HepG2 (cell line): ENCODE results near the gene ABCA2. TPM values are rescaled to one million over a fixed set of nuclear protein-coding genes. Genes with fewer than 3 reads are reported as not detected.

Experiments used
- CCAR2 ChIP-seq: fragments of 200-400 bp; formaldehyde crosslinking; optimal IDR thresholded peaks from 2 replicates; pipeline ENCODE3; 2018; ENCODE audit warnings: low read depth, mild to moderate bottlenecking, low read length, moderate library complexity
- GATAD1 ChIP-seq: IDR thresholded peaks from 2 replicates; pipeline ENCODE4 v1.6.1; 2016; ENCODE audit warnings: missing genetic modification reagents, missing compliant biosample characterization
- GLMP ChIP-seq: sonication (generic); formaldehyde crosslinking; IDR thresholded peaks from 2 replicates; pipeline ENCODE4 v1.9.0; 2021; ENCODE audit warnings: missing genetic modification reagents, mild to moderate bottlenecking, borderline replicate concordance
- HMGA1 ChIP-seq: sonication (generic); formaldehyde crosslinking; conservative IDR thresholded peaks from 2 replicates; pipeline ENCODE4 v1.4.0; 2020; ENCODE audit warnings: missing genetic modification reagents
- JDP2 ChIP-seq: sonication (generic); formaldehyde crosslinking; IDR thresholded peaks from 2 replicates; pipeline ENCODE4 v1.8.1; 2022; ENCODE audit warnings: missing genetic modification reagents, borderline replicate concordance
- KDM4B ChIP-seq: sonication (generic); formaldehyde crosslinking; IDR thresholded peaks from 2 replicates; pipeline ENCODE4 v1.4.0; 2020; ENCODE audit warnings: missing genetic modification reagents
- MYC ChIP-seq: sonication (generic); formaldehyde crosslinking; IDR thresholded peaks from 2 replicates; pipeline ENCODE4 v1.9.0; 2021; ENCODE audit warnings: missing genetic modification reagents, borderline replicate concordance
- PHF20 ChIP-seq: sonication (generic); formaldehyde crosslinking; IDR thresholded peaks from 2 replicates; pipeline ENCODE4 v1.5.0; 2020; ENCODE audit warnings: mild to moderate bottlenecking, missing genetic modification reagents
- POLR2G ChIP-seq: fragments of 200-400 bp; formaldehyde crosslinking; IDR thresholded peaks from 2 replicates; pipeline ENCODE4 v1.6.1; 2018; ENCODE audit warnings: mild to moderate bottlenecking, low read depth, low read length, moderate library complexity
- PRMT3 ChIP-seq: sonication (generic); formaldehyde crosslinking; IDR thresholded peaks from 2 replicates; pipeline ENCODE4 v1.8.1; 2022; ENCODE audit warnings: low read depth, mild to moderate bottlenecking, moderate library complexity, missing genetic modification reagents, borderline replicate concordance
- TBP ChIP-seq: sonication (generic); formaldehyde crosslinking; IDR thresholded peaks from 2 replicates; pipeline ENCODE4 v1.5.0; 2020; ENCODE audit warnings: missing genetic modification reagents
- TRAFD1 ChIP-seq: sonication (generic); formaldehyde crosslinking; IDR thresholded peaks from 2 replicates; pipeline ENCODE4 v1.5.1; 2020; ENCODE audit warnings: missing genetic modification reagents, mild to moderate bottlenecking, borderline replicate concordance
- ZBTB33 ChIP-seq: sonication (generic); formaldehyde crosslinking; IDR thresholded peaks from 2 replicates; pipeline ENCODE4 v1.4.0; 2020; ENCODE audit warnings: missing genetic modification reagents
- ZEB1 ChIP-seq: IDR thresholded peaks from 2 replicates; pipeline ENCODE4 v1.6.1; 2012; ENCODE audit warnings: mild to moderate bottlenecking, low read depth, inconsistent platforms; ENCODE audit not compliant: insufficient replicate concordance
- ZNF232 ChIP-seq: sonication (generic); formaldehyde crosslinking; IDR thresholded peaks from 2 replicates; pipeline ENCODE4 v1.4.0; 2020; ENCODE audit warnings: missing genetic modification reagents, borderline replicate concordance
- ZNF33B ChIP-seq: sonication (generic); formaldehyde crosslinking; IDR thresholded peaks from 2 replicates; pipeline ENCODE4 v1.5.1; 2020; ENCODE audit warnings: mild to moderate bottlenecking, missing genetic modification reagents
- ZNF484 ChIP-seq: sonication (generic); formaldehyde crosslinking; IDR thresholded peaks from 2 replicates; pipeline ENCODE4 v1.5.1; 2020; ENCODE audit warnings: mild to moderate bottlenecking, low read depth, missing genetic modification reagents, borderline replicate concordance
- ZNF704 ChIP-seq: sonication (generic); formaldehyde crosslinking; IDR thresholded peaks from 2 replicates; pipeline ENCODE4 v1.8.1; 2023; ENCODE audit warnings: mild to moderate bottlenecking, inconsistent platforms, moderate library complexity, missing genetic modification reagents, borderline replicate concordance
- ZNF781 ChIP-seq: sonication (generic); formaldehyde crosslinking; IDR thresholded peaks from 2 replicates; pipeline ENCODE4 v1.5.1; 2020; ENCODE audit warnings: borderline replicate concordance, mild to moderate bottlenecking, missing genetic modification reagents; ENCODE audit errors: not compliant biosample characterization
- ZNF792 ChIP-seq: IDR thresholded peaks from 2 replicates; pipeline ENCODE4 v1.6.1; 2016
- polyA plus RNA-seq, 8 experiments: library from polyadenylated mRNA; depleted of rRNA in 3 of 8; stranded (reverse) in 7 of 8; unstranded in 1 of 8; fragments of >200 nt; fragmentation: Illumina TruSeq in 4 of 8; extraction: Trizol in 4 of 8; gene quantifications; 2 replicates each; pipeline versions ENCODE4 v1.2.1 to v1.2.3, GENCODE V29; 2011 to 2016; ENCODE audit warnings: low read depth in 4 of 8, missing spikeins in 1 of 8, mixed read lengths in 1 of 8; ENCODE audit not compliant: insufficient read depth in 1 of 8
- total RNA-seq, 5 experiments: library from RNA; depleted of rRNA; stranded (reverse); fragments of >200 nt; fragmentation: Illumina TruSeq; extraction: Trizol; gene quantifications; 2 replicates each; pipeline ENCODE4 v1.2.3, GENCODE V29; 2016; ENCODE audit warnings: low read depth in 1 of 5

Gene ABCA2
- total and polyA plus RNA-seq, 2 of the 13 experiments (the other 11 are each of a cell fraction or from before 2014, with no cell fraction given): 2.9 to 19.2 TPM

GRCh38 chr9:137064027-137064879, 36.2 kb upstream of the ABCA2 start (continued):
- TF ChIP-seq GLMP (CRISPR knock-in tag) (no peak), ZEB1 (no peak), KDM4B (peak; percentile 41; the same call in 1 of the 2 replicates), ZNF232 (CRISPR knock-in tag) (no peak), ZNF484 (CRISPR knock-in tag) (no peak), JDP2 (CRISPR knock-in tag) (no peak), POLR2G (no peak), CCAR2 (no peak), TBP (CRISPR knock-in tag) (no peak), ZNF33B (CRISPR knock-in tag) (no peak), ZBTB33 (peak; percentile 77), ZNF792 (CRISPR knock-in tag) (peak; percentile 77; the same call in 1 of the 2 replicates), TRAFD1 (CRISPR knock-in tag) (no peak), GATAD1 (CRISPR knock-in tag) (0 out of 2 replicates have a peak, but pooled peaks have one; percentile 22), ZNF704 (no peak), MYC (peak; percentile 46; the same call in 1 of the 2 replicates), ZNF781 (CRISPR knock-in tag) (no peak), PHF20 (no peak), HMGA1 (no peak), PRMT3 (CRISPR knock-in tag) (no peak)
